GM19328 (cell line): ENCODE measurements around the gene SOX18.
"Not testable (repeated sequence)": the region's sequence is repeated elsewhere in the genome, so short reads cannot be mapped to it uniquely, and the experiment has no call there.

Experiments
- ATAC-seq: cut with Tn5 transposase; IDR thresholded peaks from one replicate; pipeline ENCODE4 v1.9.1; 2021; ENCODE audit warnings: mild to moderate bottlenecking, moderate library complexity; ENCODE audit not compliant: unreplicated experiment

Gene SOX18

DNA sequence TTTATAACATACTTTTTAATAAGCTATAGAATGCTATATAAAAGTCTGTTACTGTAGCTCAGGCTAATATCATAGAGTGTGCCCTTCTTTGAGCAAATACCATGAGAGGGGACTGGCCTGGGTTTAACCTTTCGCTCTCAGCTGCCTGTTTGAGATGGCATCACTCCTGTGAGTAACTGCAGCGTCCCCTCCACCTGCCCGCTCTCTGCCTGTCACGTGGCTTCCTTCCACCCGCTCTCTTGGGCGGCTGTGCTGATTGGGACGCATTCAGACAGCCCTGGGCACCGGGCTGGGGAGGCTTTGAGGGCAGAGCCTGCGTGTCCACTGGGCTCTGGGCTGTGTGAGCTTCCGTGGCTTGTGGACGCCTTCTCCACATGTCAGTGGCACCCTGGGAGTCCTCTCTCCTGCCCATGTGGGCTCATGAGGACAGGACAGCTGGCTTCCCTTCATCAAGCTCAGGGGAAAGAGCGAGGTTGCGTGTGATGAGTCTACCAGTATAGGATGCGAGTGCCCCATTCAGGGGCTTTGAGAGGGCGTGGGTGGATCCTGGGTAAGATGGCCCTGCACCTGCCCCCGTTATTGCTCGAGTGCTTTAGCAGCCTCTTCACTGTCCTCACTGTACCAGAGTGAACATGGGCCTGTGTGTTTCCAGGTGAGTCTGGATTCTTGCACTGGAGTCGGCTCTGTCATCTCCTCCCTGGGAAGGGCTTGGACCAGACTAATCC lies 24.2 kb downstream of the SOX18 start:
- ATAC-seq, result no peak

GRCh38 chr20:64024141-64024990 lies 25.1 kb downstream of the SOX18 start:
- no peak for ATAC-seq

DNA sequence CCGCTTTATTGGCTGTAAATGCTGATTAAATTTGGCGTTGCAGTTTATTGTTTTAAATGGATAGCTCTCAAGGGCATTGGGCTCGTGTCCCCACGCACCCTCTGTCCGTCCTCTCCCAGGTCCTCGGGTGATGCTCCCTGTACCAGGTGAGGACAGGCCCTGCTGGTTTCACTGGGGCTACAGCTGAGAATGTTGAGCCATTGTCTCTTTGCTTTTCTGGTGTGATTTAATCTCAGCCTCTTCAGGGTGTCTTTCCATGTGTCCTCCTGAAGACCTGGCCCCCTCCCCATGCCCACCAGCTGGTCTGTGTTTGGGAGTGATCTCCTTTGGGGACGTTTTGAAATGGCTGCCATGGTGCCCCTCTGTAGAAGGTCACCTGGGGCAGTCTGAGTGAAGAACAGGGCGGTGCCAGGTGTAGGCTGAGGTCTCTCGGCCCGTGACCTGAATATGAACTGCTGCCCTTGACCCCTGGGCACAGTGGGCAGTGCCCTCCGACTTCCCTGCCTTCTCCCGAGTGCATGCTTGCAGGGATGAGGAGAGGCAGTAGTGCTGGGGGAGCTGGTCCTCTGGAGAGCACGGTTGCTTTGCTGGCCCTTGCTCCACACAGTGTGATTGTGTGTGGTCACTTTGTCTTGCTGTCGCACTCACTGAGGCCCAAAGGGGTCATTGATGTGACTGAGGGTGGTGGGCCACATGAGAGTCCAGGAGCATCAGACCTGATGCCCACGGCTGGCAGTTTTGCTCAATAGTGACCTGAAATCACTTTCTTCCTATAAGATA lies 25.9 kb downstream of the SOX18 start:
- ATAC-seq, result no peak

- ATAC-seq, result no peak
These were observed 26.6 kb downstream of the SOX18 start for GRCh38 chr20:64022671-64023360.

DNA sequence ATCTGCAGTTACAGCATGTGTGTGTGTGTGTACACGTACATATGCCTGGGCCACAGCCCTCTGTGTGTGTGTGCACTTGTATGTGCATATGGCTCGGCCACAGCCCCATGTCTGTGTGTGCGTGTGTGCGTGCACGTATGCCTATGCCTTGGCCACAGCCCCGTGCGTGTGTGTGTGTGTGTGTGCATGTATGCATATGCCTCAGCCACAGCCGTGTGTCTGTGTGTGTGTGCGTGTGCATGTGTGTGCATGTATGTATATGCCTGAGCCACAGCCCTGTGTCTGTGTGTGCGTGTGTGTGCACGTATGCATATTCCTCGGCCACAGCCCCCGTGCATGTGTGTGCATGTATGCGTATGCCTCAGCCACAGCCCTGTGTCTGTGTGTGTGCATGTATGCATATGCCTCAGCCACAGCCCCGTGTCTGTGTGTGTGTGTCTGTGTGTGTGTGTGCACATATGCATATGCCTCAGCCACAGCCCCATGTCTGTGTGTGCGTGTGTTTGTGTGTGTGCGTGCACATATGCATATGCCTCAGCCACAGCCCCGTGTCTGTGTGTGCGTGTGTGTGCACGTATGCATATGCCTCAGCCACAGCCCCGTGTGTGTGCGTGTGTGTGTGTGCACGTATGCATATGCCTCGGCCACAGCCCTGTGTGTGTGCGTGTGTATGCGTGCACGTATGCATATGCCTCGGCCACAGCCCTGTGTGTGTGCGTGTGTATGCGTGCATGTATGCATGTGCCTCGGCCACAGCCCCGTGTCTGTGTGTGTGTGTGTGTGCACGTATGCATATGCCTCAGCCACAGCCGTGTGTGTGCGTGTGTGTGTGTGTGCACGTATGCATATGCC lies 28.1 kb downstream of the SOX18 start:
- ATAC-seq, result no peak

DNA sequence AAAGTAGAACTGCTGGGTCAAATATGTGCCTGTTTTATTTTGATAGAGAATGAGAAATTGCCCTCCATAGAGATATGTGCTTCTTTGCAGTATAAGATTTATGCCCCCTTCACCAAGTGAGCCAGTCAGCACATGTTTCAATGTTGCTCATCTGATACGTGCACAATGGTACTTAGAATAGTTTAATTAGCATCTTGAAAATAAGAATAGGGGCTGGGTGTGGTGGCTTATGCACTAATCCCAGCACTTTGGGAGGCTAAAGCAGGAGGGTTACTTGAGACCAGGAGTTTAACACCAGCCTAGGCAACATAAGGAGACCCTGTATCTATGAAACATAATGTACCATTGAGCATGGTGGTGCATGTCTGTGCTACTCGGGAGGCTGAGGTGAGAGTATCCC lies 33.8 kb downstream of the SOX18 start:
- no peak for ATAC-seq

DNA sequence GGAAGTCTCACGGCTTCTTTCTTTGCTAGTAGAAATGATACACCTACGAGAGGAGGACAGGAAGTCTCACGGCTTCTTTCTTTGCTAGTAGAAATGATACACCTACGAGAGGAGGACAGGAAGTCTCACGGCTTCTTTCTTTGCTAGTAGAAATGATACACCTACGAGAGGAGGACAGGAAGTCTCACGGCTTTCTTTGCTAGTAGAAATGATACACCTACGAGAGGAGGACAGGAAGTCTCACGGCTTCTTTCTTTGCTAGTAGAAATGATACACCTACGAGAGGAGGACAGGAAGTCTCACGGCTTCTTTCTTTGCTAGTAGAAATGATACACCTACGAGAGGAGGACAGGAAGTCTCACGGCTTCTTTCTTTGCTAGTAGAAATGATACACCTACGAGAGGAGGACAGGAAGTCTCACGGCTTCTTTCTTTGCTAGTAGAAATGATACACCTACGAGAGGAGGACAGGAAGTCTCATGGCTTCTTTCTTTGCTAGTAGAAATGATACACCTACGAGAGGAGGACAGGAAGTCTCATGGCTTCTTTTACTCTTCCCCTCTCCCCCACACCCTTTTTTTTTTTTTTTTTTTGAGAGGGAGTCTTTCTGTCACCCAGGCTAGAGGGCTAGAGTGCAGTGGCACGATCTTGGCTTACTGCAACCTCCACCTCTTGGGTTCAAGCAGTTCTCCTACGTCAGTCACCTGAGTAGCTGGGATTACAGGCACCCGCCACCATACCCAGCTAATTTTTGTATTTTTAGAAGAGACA lies 36.9 kb downstream of the SOX18 start:
- not testable (repeated sequence) for ATAC-seq

GRCh38 chr20:64011366-64011779 lies 38.1 kb downstream of the SOX18 start:
- no peak for ATAC-seq

DNA sequence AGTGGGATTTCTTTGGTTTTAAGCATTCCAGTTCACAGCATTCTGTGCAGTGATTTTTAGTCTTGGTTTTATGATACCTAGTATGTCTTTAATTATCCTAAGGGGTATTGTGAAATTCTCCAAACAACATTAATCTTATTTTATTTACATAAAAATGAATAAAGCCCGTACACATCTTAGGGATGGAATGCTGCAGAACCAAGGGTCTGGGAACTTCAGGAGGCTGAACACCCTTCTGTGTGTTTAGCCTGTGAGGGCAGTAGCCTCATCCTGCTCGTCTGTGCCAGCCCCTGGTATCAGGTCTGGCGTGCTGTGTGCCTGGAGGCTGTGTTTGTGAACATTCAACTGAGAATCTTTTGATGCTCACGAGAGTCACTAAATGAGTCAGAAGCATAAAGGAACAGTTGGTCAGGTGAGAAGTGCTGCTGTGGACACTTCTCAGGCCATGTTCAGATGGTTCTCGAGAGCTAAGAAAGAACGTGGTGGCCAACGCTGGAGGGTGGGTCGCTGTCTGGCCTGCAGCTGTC lies 38.7 kb downstream of the SOX18 start:
- ATAC-seq, result no peak

DNA sequence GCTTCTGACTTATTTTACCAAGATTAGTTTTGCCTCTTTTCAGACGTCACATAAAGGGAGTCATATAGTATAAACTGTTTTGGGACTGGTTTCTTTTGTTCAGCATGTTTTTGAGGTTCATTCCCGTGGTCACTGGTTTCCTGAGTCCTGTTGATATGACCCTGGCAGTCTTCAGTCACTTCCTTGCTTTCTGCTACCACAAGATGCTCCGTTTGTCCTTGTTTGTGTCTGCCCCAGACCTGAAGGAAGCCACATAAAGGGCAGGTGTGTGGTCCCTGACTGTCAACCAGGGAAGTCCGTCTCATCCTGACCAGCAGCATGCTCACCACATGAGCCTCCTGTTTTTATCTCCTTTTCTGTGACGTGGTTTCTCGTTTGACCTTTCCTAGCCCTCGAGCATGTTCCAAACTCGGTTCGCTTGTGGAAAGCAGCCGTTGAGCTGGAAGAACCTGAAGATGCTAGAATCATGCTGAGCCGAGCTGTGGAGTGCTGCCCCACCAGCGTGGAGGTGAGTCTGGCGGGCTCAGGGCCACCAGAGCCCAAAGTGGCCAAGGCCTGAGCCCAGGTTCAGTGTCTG lies 39.5 kb downstream of the SOX18 start:
- ATAC-seq, result no peak

GRCh38 chr20:64006902-64007301 lies 42.5 kb downstream of the SOX18 start:
- ATAC-seq, result no peak

- ATAC-seq, result no peak
These were observed 42.9 kb downstream of the SOX18 start for GRCh38 chr20:64006490-64006889.

- no peak for ATAC-seq
These were observed 44.0 kb downstream of the SOX18 start for GRCh38 chr20:64005394-64005793.

GRCh38 chr20:64003960-64004725 lies 45.3 kb downstream of the SOX18 start:
- ATAC-seq, result no peak

- no peak for ATAC-seq
These were observed 47.8 kb downstream of the SOX18 start for GRCh38 chr20:64001607-64002011.

- ATAC-seq, result no peak
These were observed 48.5 kb downstream of the SOX18 start for GRCh38 chr20:64000906-64001305.
